Breast epithelium (tissue), 4 donors: ENCODE data around the gene CCDC107. TPM values are rescaled to one million over a fixed set of nuclear protein-coding genes. Genes with fewer than 3 reads are reported as not detected.
A peak's percentile ranks its signal among the peaks of the same experiment; 100 is the strongest.

Experiments
- DNase-seq, 2 donors: peaks; one replicate each; pipeline ENCODE4 v3.0.0-alpha.2; 2019; ENCODE audit warnings: low spot score in 2 of 2
- H3K27ac ChIP-seq, 2 donors: fragments of 200-600 bp; sonication (generic) in 1 of 2; one replicate each; pipeline ENCODE4 v1.5.1; 2016 to 2019; ENCODE audit warnings: mild to moderate bottlenecking in 1 of 2
- H3K27me3 ChIP-seq, 2 donors: fragments of 200-600 bp; sonication (generic) in 1 of 2; one replicate each; pipeline versions ENCODE4 v1.5.1 to v1.6.0; 2017 to 2019; ENCODE audit warnings: control low read depth in 1 of 2, mild to moderate bottlenecking in 1 of 2
- H3K36me3 ChIP-seq: fragments of 200-600 bp; one replicate; pipeline ENCODE4 v1.5.1; 2019
- H3K4me1 ChIP-seq, 2 donors: fragments of 200-600 bp; sonication (generic); one replicate each; pipeline ENCODE4 v1.5.1; 2016 to 2019; ENCODE audit warnings: control low read depth in 1 of 2
- H3K4me3 ChIP-seq, 3 donors: fragments of 200-600 bp; sonication (generic); 1 replicate in 2 of 3; 2 replicates in 1 of 3; pipeline ENCODE4 v1.5.1; 2016 to 2019; ENCODE audit warnings: mild to moderate bottlenecking in 3 of 3, moderate library complexity in 2 of 3
- H3K9me3 ChIP-seq, 2 donors: fragments of 200-600 bp; sonication (generic) in 1 of 2; one replicate each; pipeline ENCODE4 v1.5.1; 2016 to 2019; ENCODE audit warnings: control low read depth in 1 of 2
- CTCF ChIP-seq, 3 donors: fragments of 450-650 bp; IDR thresholded peaks; one replicate each; pipeline ENCODE4 v1.5.1; 2016 to 2017; ENCODE audit warnings: antibody characterized with exemption in 3 of 3, mild to moderate bottlenecking in 3 of 3, moderate library complexity in 3 of 3
- POLR2A ChIP-seq: fragments of 450-650 bp; IDR thresholded peaks from one replicate; pipeline ENCODE4 v1.6.1; 2016; ENCODE audit warnings: antibody characterized with exemption, mild to moderate bottlenecking, moderate library complexity
- POLR2AphosphoS5 ChIP-seq, 3 donors: sonication (generic); formaldehyde crosslinking; IDR thresholded peaks; one replicate each; pipeline ENCODE4 v1.6.1; 2017; ENCODE audit warnings: antibody characterized with exemption in 3 of 3
- intact Hi-C: fragments of 100-400 bp; cut with DNase I; formaldehyde crosslinking; loops from one replicate; pipeline ENCODE4 v1.15.1; 2023; ENCODE audit warnings: low total_unique reads
- total RNA-seq, 3 donors: library from RNA; depleted of rRNA; stranded (reverse); fragments of >200 nt; gene quantifications; one replicate each; pipeline ENCODE4 v1.1.0, GENCODE V29; 2016

The CCDC107 gene
- total RNA-seq, 3 donors from 2014 or later: 18.3 to 102 (median 35.4) TPM

GRCh38 chr9:35696520-35697215, 38.6 kb downstream of the CCDC107 start:
- intact Hi-C loops: loop anchor here (1.0 kb wide), 1 partner anchor 33 kb away; no protein-coding TSS in a partner anchor
- Histone ChIP-seq H3K9me3 (no peaks in the 10 kb centered on the region), H3K27me3 (no peaks in the 10 kb centered on the region), H3K27ac (peak overlapping the region; percentile 36 to 66), H3K4me3 (no peak overlapping the region), H3K4me1 (no peaks in the 10 kb centered on the region), H3K36me3 (peaks cover 17% of the 10 kb centered on the region)
- TF ChIP-seq POLR2A (no peak), POLR2AphosphoS5 (IDR thresholded peaks at IDR 0.05) (peak in 1 of 3 donors; percentile 24), CTCF (IDR thresholded peaks at IDR 0.05) (peak; percentile 51 to 74 (median 71))
- DNase-seq: peak in 1 of 2 donors; percentile 54

- H3K27ac ChIP-seq: peak overlapping the region; percentile 20 to 66
- TF ChIP-seq CTCF (IDR thresholded peaks at IDR 0.05) (no peak), POLR2A (no peak), POLR2AphosphoS5 (IDR thresholded peaks at IDR 0.05) (no peak)
- no peaks in the 10 kb centered on the region for H3K27me3 ChIP-seq
- H3K9me3 ChIP-seq: no peaks in the 10 kb centered on the region
- H3K36me3 ChIP-seq: peaks cover 17% of the 10 kb centered on the region
- no peak overlapping the region for H3K4me3 ChIP-seq
- intact Hi-C loops: no loop called here
- H3K4me1 ChIP-seq: no peaks in the 10 kb centered on the region
- no peak for DNase-seq
Observed at GRCh38 chr9:35697486-35697885, 39.4 kb downstream of the CCDC107 start.

GRCh38 chr9:35698231-35698630, 40.1 kb downstream of the CCDC107 start:
- TF ChIP-seq POLR2AphosphoS5 (IDR thresholded peaks at IDR 0.05) (no peak), CTCF (IDR thresholded peaks at IDR 0.05) (no peak), POLR2A (no peak)

GRCh38 chr9:35700031-35700430, 41.9 kb downstream of the CCDC107 start:
- Histone ChIP-seq H3K4me1 (no peaks in the 10 kb centered on the region), H3K9me3 (no peaks in the 10 kb centered on the region), H3K4me3 (no peak overlapping the region), H3K36me3 (peaks cover 27% of the 10 kb centered on the region), H3K27me3 (no peaks in the 10 kb centered on the region), H3K27ac (no peak overlapping the region)
- DNase-seq: no peak
- intact Hi-C loops: no loop called here
- no peak for TF ChIP-seq POLR2A

More at GRCh38 chr9:35698231-35698630, 40.1 kb downstream of the CCDC107 start:
- H3K27ac ChIP-seq: peak overlapping the region; percentile 8 to 66
- H3K36me3 ChIP-seq: peaks cover 17% of the 10 kb centered on the region
- intact Hi-C loops: no loop called here
- no peak overlapping the region for H3K4me3 ChIP-seq
- H3K4me1 ChIP-seq: no peaks in the 10 kb centered on the region
- no peaks in the 10 kb centered on the region for H3K27me3 ChIP-seq
- no peaks in the 10 kb centered on the region for H3K9me3 ChIP-seq
- DNase-seq: no peak

- H3K27ac ChIP-seq: no peak overlapping the region
- no peak overlapping the region for H3K4me3 ChIP-seq
- H3K27me3 ChIP-seq: no peaks in the 10 kb centered on the region
- no peak for DNase-seq
- H3K36me3 ChIP-seq: peaks cover 33% of the 10 kb centered on the region
- H3K9me3 ChIP-seq: no peaks in the 10 kb centered on the region
- TF ChIP-seq POLR2A (no peak), CTCF (IDR thresholded peaks at IDR 0.05) (no peak), POLR2AphosphoS5 (IDR thresholded peaks at IDR 0.05) (no peak)
- H3K4me1 ChIP-seq: no peaks in the 10 kb centered on the region
- intact Hi-C loops: no loop called here
Observed at GRCh38 chr9:35700942-35701341, 42.9 kb downstream of the CCDC107 start.
